ENCODE results near the gene MFF.
"Not testable (repeated sequence)": the region's sequence is repeated elsewhere in the genome, so short reads cannot be mapped to it uniquely, and the experiment has no call there.

Gene MFF

DNA sequence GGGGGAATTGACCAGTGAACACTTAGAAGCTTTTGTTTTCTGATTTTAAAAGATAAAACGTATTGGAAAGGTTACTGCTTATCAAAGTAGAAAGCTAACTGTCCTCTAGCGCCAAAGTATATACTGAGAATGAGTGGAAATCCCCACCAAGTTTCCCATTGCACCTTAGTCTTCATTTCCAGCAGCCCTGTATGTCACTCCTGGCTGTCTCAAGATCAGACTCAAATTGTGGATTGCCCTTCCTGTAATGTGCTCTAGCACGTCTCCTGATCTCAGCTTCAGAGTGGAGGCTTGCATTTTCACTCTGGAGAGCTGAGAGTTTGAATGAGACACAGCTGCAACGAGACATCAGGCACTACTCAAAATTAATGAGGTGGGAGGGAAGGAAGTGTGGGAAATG is 26.6 kb downstream of the MFF start:
- Histone ChIP-seq H3K36me3 (ENCODE audit: low read length) (peaks cover 26% of the 10 kb centered on the region), H4K20me1 (ENCODE audit: low read depth, low read length) (no peaks in the 10 kb centered on the region), H3K4me2 (ENCODE audit: low read depth, low read length, poor library complexity, severe bottlenecking) (no peak overlapping the region), H3K9me3 (ENCODE audit: insufficient read depth, low read length) (no peaks in the 10 kb centered on the region), H3K27ac (ENCODE audit: low read depth, low read length) (no peak overlapping the region), H3K9me2 (replicated peaks; ENCODE audit: insufficient read depth, low read length) (no peaks in the 10 kb centered on the region), H3K79me2 (ENCODE audit: insufficient read depth, low read length) (no peaks in the 10 kb centered on the region), H3K4me3 (ENCODE audit: insufficient read depth, low read length, poor library complexity, severe bottlenecking) (no peak overlapping the region), H2AFZ (ENCODE audit: low read depth, low read length, severe bottlenecking) (no peak overlapping the region), H3K9ac (ENCODE audit: low read length) (no peak overlapping the region), H3F3A (ENCODE audit: insufficient read depth) (no peaks in the 10 kb centered on the region), H3K27me3 (ENCODE audit: low read length) (no peaks in the 10 kb centered on the region)
- TF ChIP-seq, protein P1, sequence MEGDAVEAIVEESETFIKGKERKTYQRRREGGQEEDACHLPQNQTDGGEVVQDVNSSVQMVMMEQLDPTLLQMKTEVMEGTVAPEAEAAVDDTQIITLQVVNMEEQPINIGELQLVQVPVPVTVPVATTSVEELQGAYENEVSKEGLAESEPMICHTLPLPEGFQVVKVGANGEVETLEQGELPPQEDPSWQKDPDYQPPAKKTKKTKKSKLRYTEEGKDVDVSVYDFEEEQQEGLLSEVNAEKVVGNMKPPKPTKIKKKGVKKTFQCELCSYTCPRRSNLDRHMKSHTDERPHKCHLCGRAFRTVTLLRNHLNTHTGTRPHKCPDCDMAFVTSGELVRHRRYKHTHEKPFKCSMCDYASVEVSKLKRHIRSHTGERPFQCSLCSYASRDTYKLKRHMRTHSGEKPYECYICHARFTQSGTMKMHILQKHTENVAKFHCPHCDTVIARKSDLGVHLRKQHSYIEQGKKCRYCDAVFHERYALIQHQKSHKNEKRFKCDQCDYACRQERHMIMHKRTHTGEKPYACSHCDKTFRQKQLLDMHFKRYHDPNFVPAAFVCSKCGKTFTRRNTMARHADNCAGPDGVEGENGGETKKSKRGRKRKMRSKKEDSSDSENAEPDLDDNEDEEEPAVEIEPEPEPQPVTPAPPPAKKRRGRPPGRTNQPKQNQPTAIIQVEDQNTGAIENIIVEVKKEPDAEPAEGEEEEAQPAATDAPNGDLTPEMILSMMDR (IDR thresholded peaks at IDR 0.05; ENCODE audit: insufficient read depth, low read length, poor library complexity, severe bottlenecking), result no peak
- no peak for TF ChIP-seq EZH2phosphoT487 (conservative IDR thresholded peaks at IDR 0.05; ENCODE audit: low read length)

DNA sequence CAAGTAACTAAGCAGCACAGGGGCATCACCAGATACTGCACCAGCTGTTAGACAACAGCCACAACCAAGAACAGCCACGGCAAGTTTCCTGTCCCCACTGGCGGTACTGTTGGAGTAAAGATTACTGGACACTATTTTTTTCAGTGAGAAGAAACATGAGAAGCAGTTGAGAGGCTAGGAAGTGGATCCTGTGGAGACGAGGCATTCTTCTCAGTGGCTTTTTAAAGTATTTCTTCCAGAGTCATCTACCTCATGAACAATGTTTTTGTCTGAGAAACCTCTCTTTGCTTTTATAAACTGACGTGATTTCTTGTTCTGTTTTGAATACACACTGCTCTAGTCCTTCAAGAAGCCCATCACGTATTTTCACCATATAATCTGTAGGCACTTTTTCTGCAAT is 35.3 kb downstream of the MFF start:
- Histone ChIP-seq H3K36me3 (ENCODE audit: low read length) (peaks cover 26% of the 10 kb centered on the region; the same call in 1 of the 2 replicates), H4K20me1 (ENCODE audit: low read depth, low read length) (no peaks in the 10 kb centered on the region), H3K4me3 (ENCODE audit: insufficient read depth, low read length, poor library complexity, severe bottlenecking) (no peak overlapping the region), H3K4me2 (ENCODE audit: low read depth, low read length, poor library complexity, severe bottlenecking) (no peak overlapping the region), H3K9me2 (replicated peaks; ENCODE audit: insufficient read depth, low read length) (no peaks in the 10 kb centered on the region), H3F3A (ENCODE audit: insufficient read depth) (no peaks in the 10 kb centered on the region), H2AFZ (ENCODE audit: low read depth, low read length, severe bottlenecking) (no peak overlapping the region), H3K27ac (ENCODE audit: low read depth, low read length) (no peak overlapping the region), H3K9me3 (ENCODE audit: insufficient read depth, low read length) (no peaks in the 10 kb centered on the region), H3K9ac (ENCODE audit: low read length) (no peak overlapping the region), H3K27me3 (ENCODE audit: low read length) (no peaks in the 10 kb centered on the region), H3K79me2 (ENCODE audit: insufficient read depth, low read length) (no peaks in the 10 kb centered on the region)
- TF ChIP-seq, protein P1 (IDR thresholded peaks at IDR 0.05; ENCODE audit: insufficient read depth, low read length, poor library complexity, severe bottlenecking), result no peak
- TF ChIP-seq EZH2phosphoT487 (conservative IDR thresholded peaks at IDR 0.05; ENCODE audit: low read length), result no peak

DNA sequence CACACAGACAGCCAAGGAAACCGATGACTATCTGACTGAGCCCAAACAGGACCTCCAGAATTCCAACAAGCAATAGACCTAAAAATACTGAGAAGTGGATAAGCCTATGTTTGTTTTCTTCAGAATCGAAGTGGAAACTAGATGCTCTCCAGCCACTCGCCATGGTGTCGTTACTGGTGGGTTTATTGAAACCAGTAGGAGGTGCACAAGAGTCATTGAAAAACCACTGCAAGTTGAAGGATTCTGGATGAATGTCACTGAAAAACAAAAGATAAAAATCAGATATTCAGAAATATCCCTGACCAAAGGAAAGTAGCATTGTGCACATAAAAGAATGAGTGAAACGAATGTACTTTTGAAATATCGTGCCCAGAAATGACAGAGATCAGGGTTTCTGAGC is 38.7 kb downstream of the MFF start:
- TF ChIP-seq, protein P1 (IDR thresholded peaks at IDR 0.05; ENCODE audit: insufficient read depth, low read length, poor library complexity, severe bottlenecking), result peak; percentile 21
- TF ChIP-seq EZH2phosphoT487 (conservative IDR thresholded peaks at IDR 0.05; ENCODE audit: low read length), result no peak
- Histone ChIP-seq H3K4me3 (ENCODE audit: insufficient read depth, low read length, poor library complexity, severe bottlenecking) (no peak overlapping the region), H3K9me3 (ENCODE audit: insufficient read depth, low read length) (no peaks in the 10 kb centered on the region), H3K36me3 (ENCODE audit: low read length) (peaks cover 4% of the 10 kb centered on the region; the same call in 1 of the 2 replicates), H3K4me2 (ENCODE audit: low read depth, low read length, poor library complexity, severe bottlenecking) (no peak overlapping the region), H3K9ac (ENCODE audit: low read length) (no peak overlapping the region), H3K27ac (ENCODE audit: low read depth, low read length) (no peak overlapping the region), H3K79me2 (ENCODE audit: insufficient read depth, low read length) (no peaks in the 10 kb centered on the region), H2AFZ (ENCODE audit: low read depth, low read length, severe bottlenecking) (no peak overlapping the region), H4K20me1 (ENCODE audit: low read depth, low read length) (no peaks in the 10 kb centered on the region), H3K27me3 (ENCODE audit: low read length) (no peaks in the 10 kb centered on the region), H3F3A (ENCODE audit: insufficient read depth) (no peaks in the 10 kb centered on the region), H3K9me2 (replicated peaks; ENCODE audit: insufficient read depth, low read length) (no peaks in the 10 kb centered on the region)

DNA sequence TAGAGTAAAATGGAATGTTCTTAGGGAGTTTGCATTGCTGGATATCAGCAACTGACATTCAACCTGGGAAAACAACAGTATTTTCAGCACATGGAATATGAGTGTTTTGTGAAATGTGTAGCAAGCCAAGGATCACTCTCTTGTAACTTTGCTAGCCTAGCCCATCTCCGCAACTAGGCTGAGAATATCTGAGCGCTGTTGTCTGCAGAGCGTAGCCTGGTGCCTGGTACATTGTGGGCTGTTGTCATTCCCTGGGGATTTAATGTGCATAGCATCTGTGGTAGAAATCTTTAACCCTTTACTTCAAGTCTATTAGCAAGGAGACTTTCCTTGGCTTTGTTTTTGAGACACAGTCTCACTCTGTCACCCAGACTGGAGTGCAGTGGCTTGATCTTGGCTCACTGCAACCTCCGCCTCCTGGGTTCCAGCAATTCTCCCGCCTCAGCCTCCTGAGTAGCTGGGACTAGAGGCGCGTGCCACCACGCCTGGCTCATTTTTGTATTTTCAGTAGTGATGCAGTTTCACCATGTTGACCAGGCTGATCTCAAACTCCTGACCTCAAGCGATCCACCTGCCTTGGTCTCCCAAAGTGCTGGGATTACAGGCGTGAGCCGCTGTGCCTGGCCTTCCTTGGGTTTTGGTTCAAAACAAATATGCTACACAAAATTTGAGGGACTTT is 39.7 kb downstream of the MFF start:
- not testable (repeated sequence) for H2AFZ ChIP-seq (ENCODE audit: low read depth, low read length, severe bottlenecking); H3K27me3 ChIP-seq (ENCODE audit: low read length); H3K4me3 ChIP-seq (ENCODE audit: insufficient read depth, low read length, poor library complexity, severe bottlenecking); H3K9me2 ChIP-seq (replicated peaks; ENCODE audit: insufficient read depth, low read length); H3K9ac ChIP-seq (ENCODE audit: low read length); H3K27ac ChIP-seq (ENCODE audit: low read depth, low read length); H3K4me2 ChIP-seq (ENCODE audit: low read depth, low read length, poor library complexity, severe bottlenecking); H3K36me3 ChIP-seq (ENCODE audit: low read length); H3K9me3 ChIP-seq (ENCODE audit: insufficient read depth, low read length); H3F3A ChIP-seq (ENCODE audit: insufficient read depth); H3K79me2 ChIP-seq (ENCODE audit: insufficient read depth, low read length); H4K20me1 ChIP-seq (ENCODE audit: low read depth, low read length)
